Right lobe of liver (tissue), 4 donors: ENCODE data around the gene CEP20.

Experiments used
- CTCF ChIP-seq, 4 donors: fragments of 200-600 bp in 3 of 4; fragments of 450-650 bp in 1 of 4; IDR thresholded peaks; one replicate each; pipeline versions ENCODE4 v1.5.1 to v1.8.0; 2016 to 2022; ENCODE audit warnings: antibody characterized with exemption in 4 of 4, mild to moderate bottlenecking in 2 of 4
- POLR2A ChIP-seq: fragments of 450-650 bp; IDR thresholded peaks from one replicate; pipeline ENCODE4 v1.6.1; 2017; ENCODE audit warnings: antibody characterized with exemption, mild to moderate bottlenecking
- donor health status: DM: no; HTN: no; CAD: no.
- donor health status: DM: no; HTN: no; CAD: no.
- donor health status: DM: no; HTN: yes; CAD: no.

- TF ChIP-seq POLR2A: no peak
- no peak for TF ChIP-seq CTCF (IDR thresholded peaks at IDR 0.05)
Measured at GRCh38 chr16:15843635-15844279, 44.6 kb downstream of the CEP20 start.
